LNCaP clone FGC (cell line): ENCODE measurements around the gene GGT1.
"Not testable (repeated sequence)": the region's sequence is repeated elsewhere in the genome, so short reads cannot be mapped to it uniquely, and the experiment has no call there.

ENCODE experiments used
- DNase-seq: peaks from one replicate; pipeline ENCODE4 v3.0.0-alpha.2; 2011; ENCODE audit warnings: low read depth
- H3K4me3 ChIP-seq: 2 replicates; pipeline ENCODE4 v1.5.1; 2011; ENCODE audit warnings: mild to moderate bottlenecking, low read depth, low read length, control low read depth
- TF ChIP-seq, protein P1 (sequence below): IDR thresholded peaks from 2 replicates; pipeline ENCODE4 v1.5.1; 2012; ENCODE audit warnings: mild to moderate bottlenecking; ENCODE audit not compliant: control insufficient read depth, insufficient read depth; ENCODE audit errors: extremely low read depth

Gene GGT1

DNA sequence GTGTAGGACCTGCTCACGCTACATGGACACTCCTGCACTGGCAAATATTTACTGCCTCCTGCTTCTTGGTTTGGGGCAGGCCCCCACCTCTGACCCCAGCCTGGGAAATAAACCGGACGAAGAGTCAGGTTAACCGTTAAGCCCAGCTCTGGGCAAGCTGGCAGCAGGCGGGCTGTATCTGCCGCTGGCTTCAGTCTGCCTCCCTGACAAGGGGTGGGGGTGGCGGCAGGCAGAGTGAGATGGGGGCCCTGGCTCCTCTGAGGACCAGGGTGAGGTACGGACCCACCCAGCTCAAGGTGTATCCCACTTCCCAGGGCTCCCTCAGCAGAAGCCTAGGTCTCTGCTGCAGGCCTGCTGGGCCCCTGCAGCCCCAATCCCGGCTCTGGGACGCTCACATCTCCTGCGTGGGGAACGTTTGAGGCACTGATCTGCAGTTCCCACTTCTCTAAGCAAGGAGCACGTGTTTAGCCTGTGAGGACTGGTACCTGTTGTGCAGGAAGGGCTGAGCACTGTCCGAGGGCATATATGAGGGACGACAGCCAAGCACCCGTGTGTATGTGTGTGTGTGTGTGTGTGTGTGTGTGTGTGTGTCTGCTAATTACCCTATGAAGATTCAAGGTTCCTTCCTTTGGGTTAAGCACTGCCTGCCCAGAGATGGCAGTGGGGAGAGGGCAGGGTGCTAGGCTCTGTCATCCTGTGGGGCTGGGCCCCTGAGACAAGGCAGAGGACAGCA lies 9.0 kb upstream of the GGT1 start:
- TF ChIP-seq, protein P1, sequence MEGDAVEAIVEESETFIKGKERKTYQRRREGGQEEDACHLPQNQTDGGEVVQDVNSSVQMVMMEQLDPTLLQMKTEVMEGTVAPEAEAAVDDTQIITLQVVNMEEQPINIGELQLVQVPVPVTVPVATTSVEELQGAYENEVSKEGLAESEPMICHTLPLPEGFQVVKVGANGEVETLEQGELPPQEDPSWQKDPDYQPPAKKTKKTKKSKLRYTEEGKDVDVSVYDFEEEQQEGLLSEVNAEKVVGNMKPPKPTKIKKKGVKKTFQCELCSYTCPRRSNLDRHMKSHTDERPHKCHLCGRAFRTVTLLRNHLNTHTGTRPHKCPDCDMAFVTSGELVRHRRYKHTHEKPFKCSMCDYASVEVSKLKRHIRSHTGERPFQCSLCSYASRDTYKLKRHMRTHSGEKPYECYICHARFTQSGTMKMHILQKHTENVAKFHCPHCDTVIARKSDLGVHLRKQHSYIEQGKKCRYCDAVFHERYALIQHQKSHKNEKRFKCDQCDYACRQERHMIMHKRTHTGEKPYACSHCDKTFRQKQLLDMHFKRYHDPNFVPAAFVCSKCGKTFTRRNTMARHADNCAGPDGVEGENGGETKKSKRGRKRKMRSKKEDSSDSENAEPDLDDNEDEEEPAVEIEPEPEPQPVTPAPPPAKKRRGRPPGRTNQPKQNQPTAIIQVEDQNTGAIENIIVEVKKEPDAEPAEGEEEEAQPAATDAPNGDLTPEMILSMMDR = no peak
- no peak overlapping the region for H3K4me3 ChIP-seq
- peak; percentile 59 for DNase-seq

DNA sequence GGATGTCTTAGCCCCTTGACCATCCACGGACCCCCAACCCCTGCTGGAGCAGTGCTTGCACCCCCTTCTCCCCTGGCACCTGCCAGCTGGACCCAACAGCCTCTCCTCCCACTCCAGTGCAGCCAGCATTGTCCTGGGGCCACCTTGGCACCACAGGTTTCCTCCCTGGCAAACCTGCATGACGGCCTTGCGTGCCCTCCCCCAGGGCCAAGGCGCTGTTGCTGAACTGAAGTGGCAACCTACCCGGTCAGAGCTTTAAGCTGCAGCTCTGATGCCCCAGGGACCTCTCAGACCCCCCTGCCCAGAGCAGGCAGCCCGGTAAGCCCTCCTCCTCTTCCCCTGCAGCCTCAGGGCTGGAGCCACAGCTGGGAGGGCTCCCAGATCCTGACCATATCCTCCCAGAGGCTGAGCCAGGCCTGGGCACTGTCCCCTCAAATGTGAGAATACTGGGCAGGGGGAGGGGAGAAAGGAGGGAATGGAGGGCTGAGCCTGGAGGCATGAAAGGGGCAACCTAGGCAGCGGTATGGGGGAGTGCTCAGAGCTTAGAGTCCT lies 8.3 kb upstream of the GGT1 start:
- H3K4me3 ChIP-seq = peak overlapping the region; percentile 41
- peak; percentile 63 for DNase-seq
- TF ChIP-seq, protein P1 = no peak

DNA sequence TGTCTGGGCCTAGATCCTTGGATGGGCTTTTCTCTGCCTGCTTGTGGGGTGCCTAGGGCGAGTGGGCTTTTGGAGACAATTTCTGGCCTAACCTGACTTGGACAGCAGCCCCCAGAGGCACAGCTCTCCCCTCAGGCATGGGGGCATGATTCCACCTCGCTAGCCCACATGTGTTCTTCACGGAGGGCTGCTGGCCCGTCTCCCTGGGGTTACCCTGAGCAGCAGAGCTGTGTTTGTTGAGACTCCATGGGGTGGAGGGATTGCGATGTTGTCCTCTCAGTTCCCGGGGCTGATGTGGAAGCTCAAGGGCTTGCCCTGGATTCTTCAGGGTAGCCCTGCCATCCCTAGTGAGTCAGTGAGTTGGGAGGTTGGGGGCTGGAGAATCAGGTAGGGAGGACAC lies 7.8 kb upstream of the GGT1 start:
- H3K4me3 ChIP-seq = peak overlapping the region; percentile 41
- TF ChIP-seq, protein P1 = no peak
- no peak for DNase-seq

DNA sequence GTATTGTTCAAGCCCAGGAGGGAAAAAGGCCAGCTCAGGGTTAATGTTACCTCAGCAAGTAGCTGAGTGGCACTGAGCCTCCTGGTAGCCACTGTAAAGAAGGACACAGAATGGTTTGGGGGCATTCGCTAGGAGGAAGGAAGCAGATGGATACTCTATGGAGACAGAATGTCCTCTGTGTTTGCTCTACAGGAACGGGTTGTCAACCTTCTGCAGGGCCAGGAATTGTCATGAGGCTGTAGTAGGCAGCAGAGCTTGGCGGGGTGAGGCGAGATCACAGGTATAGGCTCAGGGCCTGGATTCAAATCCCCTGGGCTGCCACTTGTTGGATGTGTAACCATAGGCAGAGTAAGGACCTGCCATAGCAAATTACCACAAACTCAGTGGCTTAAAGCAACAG lies 7.1 kb upstream of the GGT1 start:
- DNase-seq = peak; percentile 28
- TF ChIP-seq, protein P1 = no peak
- H3K4me3 ChIP-seq = no peak overlapping the region

DNA sequence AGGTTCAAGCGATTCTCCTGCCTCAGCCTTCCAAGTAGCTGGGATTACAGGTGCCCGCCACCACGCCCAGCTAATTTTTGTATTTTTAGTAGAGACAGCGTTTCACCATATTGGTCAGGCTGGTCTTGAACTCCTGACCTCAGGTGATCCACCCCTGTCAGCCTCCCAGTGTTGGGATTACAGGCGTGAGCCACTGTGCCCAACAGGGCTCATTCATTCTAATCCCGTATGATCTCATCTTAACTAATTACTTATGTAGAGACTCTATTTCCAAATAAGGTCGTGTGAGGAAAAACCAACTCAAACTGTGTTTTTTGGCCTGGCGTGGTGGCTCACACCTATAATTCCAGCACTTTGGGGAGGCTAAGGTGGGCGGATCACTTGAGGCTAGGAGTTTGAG lies 5.9 kb upstream of the GGT1 start:
- H3K4me3 ChIP-seq, DNase-seq: not testable (repeated sequence)

DNA sequence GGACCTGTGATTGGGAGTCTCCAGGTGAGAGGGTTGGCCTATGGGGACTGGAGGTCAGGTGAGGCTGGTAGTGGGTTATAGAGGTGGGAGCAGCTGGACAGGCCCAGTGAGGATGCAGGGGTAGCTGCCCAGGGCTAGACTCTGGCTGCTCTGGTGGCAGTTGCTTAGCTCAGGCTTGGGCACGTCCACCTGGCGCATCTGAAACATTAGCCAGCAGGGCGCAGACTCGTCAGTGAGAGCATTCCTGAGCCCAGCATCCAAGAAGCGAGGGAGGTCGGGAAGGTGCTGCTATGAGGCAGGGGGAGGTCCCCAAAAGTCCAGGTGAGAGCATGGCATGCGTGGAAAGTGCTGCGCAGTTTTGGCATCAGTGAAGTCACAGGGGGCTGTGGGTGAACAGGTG lies 3.5 kb upstream of the GGT1 start:
- TF ChIP-seq, protein P1 = no peak
- H3K4me3 ChIP-seq = no peak overlapping the region
- no peak for DNase-seq

DNA sequence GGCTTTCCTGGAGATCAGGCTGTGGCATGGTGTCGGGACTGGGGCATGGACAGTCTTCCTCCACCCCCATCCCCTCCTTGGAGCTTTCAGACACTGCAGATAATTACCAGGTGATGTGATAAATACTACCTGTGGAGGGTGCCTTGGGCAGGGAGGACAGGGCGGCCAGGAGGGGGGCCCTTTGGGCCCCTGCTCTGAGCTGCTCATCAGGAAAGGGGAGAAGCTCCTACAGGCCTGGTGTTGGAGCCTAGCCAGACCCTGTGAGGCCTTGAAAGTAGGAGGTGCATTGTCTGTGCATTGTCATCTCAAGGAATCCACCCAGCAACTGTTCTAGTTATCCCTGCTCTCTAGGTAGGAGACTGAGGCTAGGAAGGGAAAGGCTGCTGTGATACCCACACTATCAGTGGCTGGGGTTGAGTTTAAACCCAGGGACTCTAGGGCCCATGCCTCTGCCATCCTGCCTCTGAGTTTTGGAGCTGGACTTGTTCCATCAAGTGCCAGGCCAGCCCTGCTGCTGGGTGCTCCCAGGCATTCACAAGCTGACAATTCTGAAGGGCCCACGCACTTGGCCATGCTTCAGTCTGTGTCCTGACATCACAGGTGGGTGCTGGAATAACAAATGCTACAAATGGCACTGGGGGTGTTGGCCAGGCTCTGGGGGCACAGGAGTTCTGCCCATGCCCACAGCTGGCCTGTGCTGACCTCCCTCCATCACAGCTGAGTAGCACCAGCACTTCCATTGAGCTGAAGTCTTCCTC lies 2.9 kb upstream of the GGT1 start:
- H3K4me3 ChIP-seq, DNase-seq: not testable (repeated sequence)
